ENCODE results near the gene MPHOSPH9. TPM values are rescaled to one million over a fixed set of nuclear protein-coding genes. Genes with fewer than 3 reads are reported as not detected.

Gene MPHOSPH9
- total and polyA plus RNA-seq, 2 donors (not counting 1 experiment from before 2014, with no cell fraction given), result 11.8 to 45.1 TPM

GRCh38 chr12:123267991-123268843 is 35.3 kb upstream of the MPHOSPH9 start:
- peaks cover 29% of the 10 kb centered on the region for H3K4me1 Mint-ChIP-seq
- Histone ChIP-seq H3K9me3 (ENCODE audit: control extremely low read depth in 1 of 3, control insufficient read depth in 2 of 3, insufficient read depth in 1 of 3, low read length in 2 of 3) (no peaks in the 10 kb centered on the region), H3K9ac (ENCODE audit: low read length) (peak overlapping the region; percentile 18), H4K20me1 (ENCODE audit: control insufficient read depth, insufficient read depth, low read length, poor library complexity, severe bottlenecking) (no peaks in the 10 kb centered on the region), H3K79me2 (ENCODE audit: control insufficient read depth, insufficient read depth, low read length) (no peaks in the 10 kb centered on the region), H3K27me3 (replicated peaks in 1 of 4; ENCODE audit: control extremely low read depth in 1 of 4, control insufficient read depth in 3 of 4, insufficient read depth in 4 of 4, low read length in 3 of 4) (peaks cover 0 to 6% (median 0%) of the 10 kb centered on the region in 4 experiments), H3K36me3 (replicated peaks in 1 of 2; ENCODE audit: control extremely low read depth in 1 of 2, control insufficient read depth in 1 of 2, extremely low read depth in 1 of 2, insufficient read depth in 2 of 2, low read length in 1 of 2) (no peaks in the 10 kb centered on the region), H3K4me3 (ENCODE audit: control extremely low read depth in 1 of 5, extremely low read depth in 1 of 5, insufficient read depth in 1 of 5, low read depth in 2 of 5, low read length in 4 of 5) (peak overlapping the region in 4 of 5 experiments; percentile 6 to 33 (median 24)), H3K27ac (ENCODE audit: low read length in 2 of 2) (no peak overlapping the region), H3K4me2 (replicated peaks; ENCODE audit: low read depth, low read length, poor library complexity, severe bottlenecking) (peak overlapping the region; percentile 85), H2AFZ (ENCODE audit: insufficient read depth, low read depth, low read length, poor library complexity, severe bottlenecking) (peak overlapping the region; percentile 69), H3K4me1 (ENCODE audit: control insufficient read depth in 2 of 2, insufficient read depth in 2 of 2, low read length in 2 of 2) (peaks cover 31 to 37% of the 10 kb centered on the region in 2 donors)
- DNase-seq (peak; percentile 47), ATAC-seq (ENCODE audit: low read depth) (no peak)
- WGBS (ENCODE audit: insufficient coverage), result 28% methylated on average over 29 of the region's 36 CpGs
- intact Hi-C loops (cut with micrococcal nuclease), result no loop called here
- TF ChIP-seq CTCF (IDR thresholded peaks at IDR 0.05), result no peak
- TF ChIP-seq EZH2 (IDR thresholded peaks at IDR 0.05; ENCODE audit: borderline replicate concordance, insufficient read depth, low read depth, low read length, poor library complexity, severe bottlenecking), result no peak
- ChIA-PET POLR2A (interaction anchor here (0.5 to 0.6 kb wide), 4 partner anchors 10 to 849 kb away, joined by 3 to 10 read pairs (median 6); no protein-coding TSS in a partner anchor), CTCF (interaction anchor here (0.6 to 1.7 kb wide), 7 partner anchors 30 to 364 kb away, joined by 3 to 11 read pairs (median 4); partner anchors contain the start of genes MPHOSPH9 and MTRFR)
- no peaks in the 10 kb centered on the region for H3K27me3 Mint-ChIP-seq
- H3K27ac Mint-ChIP-seq, result peak overlapping the region; percentile 15
- peak overlapping the region; percentile 83 for H3K4me3 Mint-ChIP-seq
- no peaks in the 10 kb centered on the region for H3K9me3 Mint-ChIP-seq (ENCODE audit: insufficient read depth)
